Retinal pigment epithelial cell (primary cell): ENCODE measurements around the gene MTARC2.
A peak's percentile ranks its signal among the peaks of the same experiment; 100 is the strongest.

Experiments used
- DNase-seq: peaks from one replicate; pipeline ENCODE4 v3.0.0-alpha.2; 2010; ENCODE audit warnings: low read depth
- H3K4me3 ChIP-seq: 2 replicates; pipeline ENCODE4 v1.5.1; 2011; ENCODE audit warnings: mild to moderate bottlenecking, low read length, control low read depth, moderate library complexity
- TF ChIP-seq, protein P1 (sequence below): conservative IDR thresholded peaks from 2 replicates; pipeline ENCODE4 v1.5.1; 2011; ENCODE audit warnings: low read depth, low read length, control low read depth, inconsistent platforms

The MTARC2 gene

GRCh38 chr1:220785166-220786056 is 37.3 kb downstream of the MTARC2 start:
- DNase-seq: no peak
- H3K4me3 ChIP-seq: no peak overlapping the region
- TF ChIP-seq, protein P1, sequence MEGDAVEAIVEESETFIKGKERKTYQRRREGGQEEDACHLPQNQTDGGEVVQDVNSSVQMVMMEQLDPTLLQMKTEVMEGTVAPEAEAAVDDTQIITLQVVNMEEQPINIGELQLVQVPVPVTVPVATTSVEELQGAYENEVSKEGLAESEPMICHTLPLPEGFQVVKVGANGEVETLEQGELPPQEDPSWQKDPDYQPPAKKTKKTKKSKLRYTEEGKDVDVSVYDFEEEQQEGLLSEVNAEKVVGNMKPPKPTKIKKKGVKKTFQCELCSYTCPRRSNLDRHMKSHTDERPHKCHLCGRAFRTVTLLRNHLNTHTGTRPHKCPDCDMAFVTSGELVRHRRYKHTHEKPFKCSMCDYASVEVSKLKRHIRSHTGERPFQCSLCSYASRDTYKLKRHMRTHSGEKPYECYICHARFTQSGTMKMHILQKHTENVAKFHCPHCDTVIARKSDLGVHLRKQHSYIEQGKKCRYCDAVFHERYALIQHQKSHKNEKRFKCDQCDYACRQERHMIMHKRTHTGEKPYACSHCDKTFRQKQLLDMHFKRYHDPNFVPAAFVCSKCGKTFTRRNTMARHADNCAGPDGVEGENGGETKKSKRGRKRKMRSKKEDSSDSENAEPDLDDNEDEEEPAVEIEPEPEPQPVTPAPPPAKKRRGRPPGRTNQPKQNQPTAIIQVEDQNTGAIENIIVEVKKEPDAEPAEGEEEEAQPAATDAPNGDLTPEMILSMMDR: no peak

DNA sequence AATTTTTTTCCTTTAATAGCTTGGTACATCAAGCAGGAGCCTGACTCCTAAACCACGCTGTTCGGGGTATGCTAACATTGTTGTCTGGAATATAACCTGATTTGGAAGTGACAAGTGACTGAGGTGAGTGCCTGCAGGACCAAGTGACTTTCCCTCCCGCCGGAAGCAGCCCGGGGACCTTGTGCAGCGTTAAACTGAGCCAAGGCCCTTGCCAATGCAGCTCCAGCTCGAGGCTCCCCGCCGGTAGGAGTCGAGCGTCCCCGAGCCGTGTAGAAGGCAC is 37.9 kb downstream of the MTARC2 start:
- no peak for DNase-seq
- TF ChIP-seq, protein P1: no peak
- H3K4me3 ChIP-seq: peak overlapping the region; percentile 47

GRCh38 chr1:220786337-220787068 is 38.4 kb downstream of the MTARC2 start, which contains the start of gene MTARC1:
Gene MTARC1, plus strand, starts transcription at chr1:220786913. Its CDS starts 32 bp downstream, at chr1:220786945.
- no peak for DNase-seq
- peak within 1 kb of the TSS; percentile 47 for H3K4me3 ChIP-seq
- TF ChIP-seq, protein P1: no peak

GRCh38 chr1:220787069-220787619 is 39.0 kb downstream of the MTARC2 start:
- peak overlapping the region; percentile 47 for H3K4me3 ChIP-seq
- TF ChIP-seq, protein P1: no peak
- DNase-seq: no peak

GRCh38 chr1:220788900-220789299 is 40.8 kb downstream of the MTARC2 start:
- no peak for DNase-seq
- TF ChIP-seq, protein P1: no peak
- no peak overlapping the region for H3K4me3 ChIP-seq

DNA sequence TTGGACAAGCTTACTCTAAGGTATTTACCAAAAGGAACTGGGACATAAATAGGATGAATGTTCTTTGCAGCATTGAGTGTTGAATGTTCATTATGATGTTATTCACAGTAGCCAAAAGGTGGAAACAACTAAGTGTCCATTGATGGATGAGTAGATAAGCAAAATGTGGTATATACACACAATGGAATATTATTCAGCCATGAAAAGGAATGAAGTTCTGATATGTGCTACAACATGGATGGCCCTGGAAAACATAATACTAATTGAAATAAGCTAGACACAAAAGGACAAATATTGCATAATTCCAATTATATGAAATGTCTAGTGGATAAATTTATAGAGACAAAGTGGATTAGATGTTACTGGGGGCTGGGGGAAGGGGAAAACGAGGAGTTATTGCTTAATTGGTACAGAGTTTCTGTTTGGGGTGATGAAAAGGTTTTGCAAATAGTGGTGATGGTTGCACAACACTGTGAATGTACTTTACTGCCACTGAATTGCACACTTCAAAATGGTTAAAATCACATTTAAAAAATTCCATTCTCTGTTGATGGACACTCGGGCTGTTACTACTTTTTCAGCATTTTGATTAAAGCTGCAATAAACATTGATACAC is 41.5 kb downstream of the MTARC2 start:
- H3K4me3 ChIP-seq: no peak overlapping the region
- TF ChIP-seq, protein P1: no peak
- DNase-seq: no peak
